HG02938 (cell line): ENCODE measurements around the gene SLCO4A1.
"Not testable (repeated sequence)": the region's sequence is repeated elsewhere in the genome, so short reads cannot be mapped to it uniquely, and the experiment has no call there.

ENCODE experiments used
- ATAC-seq: cut with Tn5 transposase; IDR thresholded peaks from one replicate; pipeline ENCODE4 v1.9.1; 2021; ENCODE audit warnings: mild to moderate bottlenecking, moderate library complexity; ENCODE audit not compliant: unreplicated experiment

The SLCO4A1 gene

DNA sequence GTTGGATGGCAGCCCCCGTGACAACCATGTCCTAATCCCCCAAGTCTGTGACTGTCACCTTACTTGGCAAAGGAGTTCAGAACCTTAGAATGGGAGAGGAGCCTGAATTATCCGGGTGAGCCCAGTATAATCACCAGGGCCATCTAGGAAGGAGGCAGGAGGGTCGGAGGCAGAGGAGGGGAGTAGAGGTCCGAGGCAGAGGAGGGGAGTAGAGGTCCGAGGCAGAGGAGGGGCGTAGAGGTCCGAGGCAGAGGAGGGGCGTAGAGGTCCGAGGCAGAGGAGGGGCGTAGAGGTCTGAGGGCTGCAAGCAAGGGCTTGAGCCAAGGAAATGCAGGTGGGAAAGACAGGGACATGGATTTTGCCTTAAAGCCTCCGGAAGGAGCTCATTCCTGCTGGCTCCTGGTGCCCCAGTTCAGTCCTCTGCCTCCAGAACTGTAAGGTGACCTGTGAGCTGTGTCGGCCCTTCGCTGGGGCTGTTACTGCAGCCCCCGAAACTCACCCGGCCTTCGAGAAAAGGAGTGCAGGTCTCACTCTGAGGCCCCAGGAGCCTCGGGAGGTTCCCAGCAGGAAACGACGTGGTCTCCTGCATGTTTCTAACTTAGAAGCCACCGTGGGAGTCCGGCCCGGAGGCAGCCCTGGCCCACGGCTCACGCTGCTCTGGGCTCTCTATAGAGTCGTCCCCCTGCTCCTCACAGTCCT lies 20.0 kb upstream of the SLCO4A1 start:
- ATAC-seq = no peak

DNA sequence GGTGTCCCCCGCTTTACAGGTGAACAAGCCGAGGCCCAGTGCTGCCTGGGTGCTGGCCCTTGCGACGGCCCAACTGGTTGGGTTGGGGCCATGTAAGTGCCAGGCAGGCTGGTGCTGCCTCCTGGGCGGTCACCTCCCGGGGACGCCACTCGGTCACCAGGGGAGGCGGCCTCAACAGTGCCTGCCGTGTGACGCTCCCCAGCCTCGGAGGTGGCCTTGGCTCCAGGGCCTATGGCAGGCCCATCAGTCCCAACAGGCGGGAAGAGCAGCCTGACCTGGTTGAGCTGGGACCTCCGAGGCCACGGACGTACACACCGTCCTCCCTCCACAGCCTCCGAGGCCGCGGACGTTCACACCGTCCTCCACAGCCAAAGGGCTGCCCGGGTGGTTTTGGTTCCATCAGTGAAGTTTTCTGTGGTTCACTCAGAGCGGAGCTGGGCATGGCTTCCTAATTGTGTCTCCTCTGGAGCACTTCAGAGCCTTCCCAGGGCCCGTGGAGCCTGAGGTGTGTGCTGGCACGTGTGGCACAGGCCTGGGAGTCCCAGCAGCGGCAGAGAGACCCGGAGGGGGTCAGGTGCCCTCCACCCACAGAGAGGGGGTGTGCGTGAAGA lies 19.3 kb upstream of the SLCO4A1 start:
- ATAC-seq = peak; percentile 3

DNA sequence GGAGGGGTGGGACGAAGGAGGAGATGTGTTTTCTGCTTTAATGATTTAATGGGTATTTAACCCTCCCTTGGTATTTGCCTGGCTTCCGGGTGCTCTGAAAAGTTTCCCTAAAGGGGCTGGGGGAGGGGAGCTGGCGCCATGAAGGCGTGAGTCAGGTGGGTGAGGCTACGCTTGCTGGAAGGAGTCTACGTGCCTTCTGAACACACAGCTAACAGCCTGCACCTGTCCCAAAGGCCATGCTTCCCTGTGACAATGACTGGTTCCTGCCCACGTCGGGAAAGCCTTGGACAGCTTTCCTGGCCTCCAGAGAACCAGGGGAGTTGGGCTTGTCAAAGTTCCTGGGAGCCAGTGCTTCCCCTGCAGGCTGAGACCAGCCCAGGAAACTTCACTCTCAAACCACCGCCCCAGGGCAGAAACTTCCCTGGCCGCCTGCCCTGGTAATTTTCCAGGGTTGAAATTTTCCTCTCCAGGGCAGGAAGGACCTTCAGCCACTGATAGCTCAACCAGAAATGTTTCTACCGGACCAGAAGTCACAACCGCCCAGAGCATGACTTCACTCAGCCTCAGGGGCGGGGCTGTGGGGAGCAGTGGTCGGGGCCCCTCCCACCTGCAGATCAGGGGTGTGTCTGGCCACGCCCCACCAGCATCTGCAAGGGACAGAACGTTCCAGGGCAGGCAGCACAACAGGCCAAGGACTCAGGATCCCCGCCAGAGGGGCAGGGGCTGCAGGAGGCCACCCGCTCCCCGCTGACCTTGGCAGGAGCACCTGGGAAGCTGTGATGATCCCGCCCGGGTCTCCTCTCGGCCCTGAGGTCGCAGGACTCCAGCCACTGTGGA lies 18.6 kb upstream of the SLCO4A1 start:
- ATAC-seq = peak; percentile 66

DNA sequence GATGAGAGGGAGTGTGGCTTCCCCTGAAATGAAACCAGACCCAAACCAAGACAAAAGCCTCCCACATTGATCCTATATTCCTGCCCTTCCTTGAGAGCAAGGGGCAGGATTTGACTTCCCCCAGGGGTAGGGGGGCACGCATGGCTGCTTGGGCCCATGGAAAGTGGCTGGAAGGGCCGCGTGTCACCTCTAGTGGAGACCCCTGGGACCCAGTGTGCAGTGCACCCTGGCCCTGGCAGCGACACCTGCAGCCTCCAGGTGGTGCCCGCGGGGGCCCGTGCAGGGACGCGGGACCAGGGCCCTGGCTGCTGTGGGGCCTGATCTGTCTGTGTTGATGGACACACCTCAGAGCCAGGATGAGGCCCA lies 18.0 kb upstream of the SLCO4A1 start:
- peak; percentile 36 for ATAC-seq

DNA sequence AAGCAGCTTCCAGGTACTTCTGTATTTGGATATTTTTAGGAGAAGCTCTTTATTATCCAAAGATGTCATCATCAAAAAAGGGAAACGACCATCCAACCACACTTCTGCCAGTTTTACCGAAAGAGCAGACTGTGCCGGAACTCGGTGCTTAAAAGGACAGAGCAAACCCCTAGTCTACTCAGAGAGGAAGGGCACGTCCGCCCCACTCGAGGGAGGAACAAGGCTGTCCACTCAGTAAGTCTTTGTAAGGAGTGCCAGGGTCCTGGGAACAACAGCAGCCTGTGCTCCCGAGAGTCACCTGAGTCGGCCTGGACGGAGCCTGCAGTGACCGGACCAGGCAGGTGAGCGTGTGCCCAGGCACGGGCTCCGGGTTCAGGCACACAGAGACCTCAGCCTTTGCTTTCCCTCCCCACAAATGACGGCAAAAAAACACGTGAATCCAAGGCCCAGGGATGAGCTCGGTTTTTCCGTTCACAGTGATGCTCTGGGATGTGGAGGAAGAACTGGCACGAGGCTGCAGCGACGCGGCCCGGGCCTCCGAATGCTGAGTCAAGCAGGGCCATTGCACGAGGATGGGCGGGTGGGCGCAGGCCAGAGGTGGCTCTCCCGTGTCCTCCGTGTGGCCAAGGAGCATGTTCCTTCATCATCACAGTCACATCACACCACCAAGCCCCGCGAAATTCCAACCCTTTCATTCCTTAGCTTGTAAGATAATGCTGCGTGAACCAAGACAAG lies 17.4 kb upstream of the SLCO4A1 start:
- no peak for ATAC-seq

DNA sequence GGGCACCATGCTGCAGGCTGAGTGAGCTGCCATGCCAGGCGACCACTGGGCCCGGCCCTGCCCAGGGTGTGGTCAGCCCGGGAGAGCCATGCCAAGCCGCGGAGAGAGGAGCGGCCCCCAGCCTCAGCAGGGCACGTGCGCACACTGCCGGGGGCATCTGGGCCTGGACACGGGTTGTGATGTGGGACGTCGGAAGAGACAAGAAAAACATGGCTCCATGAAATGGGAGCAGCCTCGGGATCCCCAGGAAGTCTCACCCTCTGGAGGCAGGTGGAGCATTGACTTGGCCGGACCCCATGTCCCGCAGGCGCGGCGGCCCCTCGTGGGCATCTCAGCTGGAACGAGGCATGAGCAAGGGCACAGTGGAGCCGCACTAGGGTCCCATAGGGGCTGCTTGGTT lies 16.8 kb upstream of the SLCO4A1 start:
- no peak for ATAC-seq

DNA sequence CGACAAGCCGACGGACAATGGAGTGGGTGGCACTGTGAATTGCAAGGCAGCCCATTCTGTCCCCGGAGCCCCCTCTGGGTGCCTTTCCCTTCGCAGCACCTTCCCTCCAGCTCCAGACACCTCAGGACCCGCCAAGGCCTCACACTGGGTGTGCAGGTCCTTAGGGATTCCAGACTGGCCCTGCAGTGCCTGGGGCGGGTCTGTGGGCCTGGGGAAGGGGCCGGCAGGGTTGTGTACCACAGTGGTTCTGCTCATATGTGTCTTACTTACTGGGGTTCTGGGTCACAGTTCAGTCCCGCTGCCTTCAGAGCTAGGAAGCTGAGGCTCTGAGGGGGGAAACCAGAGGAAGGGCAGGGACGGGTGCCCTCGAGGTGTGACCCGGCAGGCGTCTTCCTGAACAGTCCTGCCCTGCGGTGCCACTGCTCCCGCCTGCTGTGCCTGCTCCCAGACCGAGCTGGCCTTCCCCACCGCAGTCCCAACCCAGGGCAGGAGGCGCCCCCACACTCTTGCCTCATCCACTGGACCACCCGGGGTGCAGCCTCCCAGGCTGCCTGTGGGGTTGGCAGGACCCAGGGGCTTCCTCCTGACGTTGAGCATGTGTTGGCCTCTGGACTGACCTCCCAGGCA lies 16.3 kb upstream of the SLCO4A1 start:
- ATAC-seq = no peak

DNA sequence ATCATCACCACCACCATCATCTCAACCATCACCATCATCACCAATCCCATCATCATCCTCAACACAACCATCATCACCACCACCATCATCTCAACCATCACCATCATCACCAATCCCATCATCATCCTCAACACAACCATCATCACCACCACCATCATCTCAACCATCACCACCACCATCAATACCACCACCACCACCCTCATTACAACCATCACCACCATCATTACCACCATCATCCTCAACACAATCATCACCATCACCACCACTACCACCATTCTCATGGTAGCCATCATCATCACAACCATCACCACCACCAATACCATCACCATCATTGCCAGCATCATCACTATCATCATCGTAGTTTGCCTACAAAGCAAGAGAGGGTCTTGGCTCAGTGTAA lies 14.9 kb upstream of the SLCO4A1 start:
- not testable (repeated sequence) for ATAC-seq

DNA sequence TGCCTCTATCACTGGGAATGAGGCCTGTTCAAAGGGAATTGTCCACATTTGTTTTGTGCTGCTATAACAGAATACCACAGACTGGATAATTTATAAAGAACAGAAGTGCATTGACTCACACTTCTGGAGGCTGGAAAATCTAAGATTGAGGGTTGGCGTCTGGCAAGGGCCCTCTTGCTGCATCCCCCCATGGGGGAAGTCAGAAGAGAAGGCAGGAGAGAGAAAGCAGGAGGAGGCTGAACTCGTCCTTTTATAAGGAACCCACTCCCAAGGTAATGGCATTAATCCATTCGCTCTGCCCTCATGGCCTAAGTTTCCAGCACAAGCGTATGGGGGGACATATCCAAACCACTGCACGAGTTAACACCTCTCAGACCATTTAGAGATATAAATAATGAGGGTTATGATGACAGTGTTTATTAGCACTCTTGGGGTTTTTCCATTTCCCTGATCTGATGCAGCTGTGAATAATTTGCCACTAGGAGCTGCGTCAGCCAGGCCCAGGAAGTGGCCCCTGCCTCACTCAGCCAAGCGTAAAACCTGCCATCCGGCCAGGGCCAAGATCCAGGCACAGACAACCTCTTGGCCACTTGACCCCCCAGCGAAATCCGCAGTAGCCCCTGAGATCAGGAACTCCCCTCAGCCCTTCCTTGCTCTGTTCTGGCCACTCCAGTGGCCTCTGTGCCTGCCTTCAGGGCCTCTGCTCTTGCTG lies 14.2 kb upstream of the SLCO4A1 start:
- ATAC-seq = peak; percentile 37

DNA sequence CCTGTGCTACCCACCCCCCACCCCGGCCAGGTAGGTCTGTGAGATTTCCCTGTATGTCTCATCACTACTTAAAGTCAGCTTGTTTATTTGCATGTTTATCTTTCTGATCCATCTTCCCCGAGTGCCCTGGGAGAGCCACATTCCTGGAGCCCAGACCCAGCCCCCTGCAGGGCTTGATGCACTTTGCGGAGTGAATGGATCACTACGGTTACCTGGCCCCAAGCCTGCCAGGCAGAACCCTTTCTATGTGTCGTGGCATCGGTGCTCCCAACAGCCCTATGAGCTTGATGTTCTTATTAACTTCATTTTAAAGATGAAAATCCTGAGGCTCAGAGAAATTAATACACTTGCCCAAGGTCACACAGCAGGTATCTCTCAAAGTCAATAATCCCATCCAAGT lies 13.6 kb upstream of the SLCO4A1 start:
- ATAC-seq = no peak

DNA sequence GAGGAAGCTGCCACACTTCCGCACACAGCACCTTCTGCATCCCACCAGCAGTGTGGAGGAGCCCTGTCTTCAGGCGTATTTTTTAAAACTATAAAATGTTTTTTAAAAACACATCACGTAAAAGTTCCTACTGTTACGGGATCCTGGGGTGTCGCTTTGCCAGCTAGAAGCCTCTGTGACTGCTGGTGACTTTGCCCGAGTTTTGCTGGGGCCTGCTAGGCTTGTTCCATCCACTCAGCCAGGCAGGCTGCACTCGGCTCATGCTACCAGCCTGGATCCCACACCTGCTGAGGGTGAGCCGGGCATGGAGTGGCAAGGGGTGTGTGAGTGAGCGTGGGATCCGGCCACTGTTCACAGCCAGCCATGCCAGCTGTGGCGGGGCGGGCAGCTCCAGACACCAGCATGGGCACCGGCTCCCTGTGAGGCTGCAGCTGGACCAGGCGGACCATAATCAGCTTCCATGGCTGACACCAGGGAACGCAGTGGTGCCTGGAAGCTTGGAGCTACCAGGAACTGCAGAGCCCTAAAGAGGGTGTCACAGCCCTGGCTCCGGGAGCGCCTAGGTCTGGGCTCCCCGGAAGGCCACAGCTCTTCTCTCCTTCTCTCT lies 12.3 kb upstream of the SLCO4A1 start:
- ATAC-seq = no peak

DNA sequence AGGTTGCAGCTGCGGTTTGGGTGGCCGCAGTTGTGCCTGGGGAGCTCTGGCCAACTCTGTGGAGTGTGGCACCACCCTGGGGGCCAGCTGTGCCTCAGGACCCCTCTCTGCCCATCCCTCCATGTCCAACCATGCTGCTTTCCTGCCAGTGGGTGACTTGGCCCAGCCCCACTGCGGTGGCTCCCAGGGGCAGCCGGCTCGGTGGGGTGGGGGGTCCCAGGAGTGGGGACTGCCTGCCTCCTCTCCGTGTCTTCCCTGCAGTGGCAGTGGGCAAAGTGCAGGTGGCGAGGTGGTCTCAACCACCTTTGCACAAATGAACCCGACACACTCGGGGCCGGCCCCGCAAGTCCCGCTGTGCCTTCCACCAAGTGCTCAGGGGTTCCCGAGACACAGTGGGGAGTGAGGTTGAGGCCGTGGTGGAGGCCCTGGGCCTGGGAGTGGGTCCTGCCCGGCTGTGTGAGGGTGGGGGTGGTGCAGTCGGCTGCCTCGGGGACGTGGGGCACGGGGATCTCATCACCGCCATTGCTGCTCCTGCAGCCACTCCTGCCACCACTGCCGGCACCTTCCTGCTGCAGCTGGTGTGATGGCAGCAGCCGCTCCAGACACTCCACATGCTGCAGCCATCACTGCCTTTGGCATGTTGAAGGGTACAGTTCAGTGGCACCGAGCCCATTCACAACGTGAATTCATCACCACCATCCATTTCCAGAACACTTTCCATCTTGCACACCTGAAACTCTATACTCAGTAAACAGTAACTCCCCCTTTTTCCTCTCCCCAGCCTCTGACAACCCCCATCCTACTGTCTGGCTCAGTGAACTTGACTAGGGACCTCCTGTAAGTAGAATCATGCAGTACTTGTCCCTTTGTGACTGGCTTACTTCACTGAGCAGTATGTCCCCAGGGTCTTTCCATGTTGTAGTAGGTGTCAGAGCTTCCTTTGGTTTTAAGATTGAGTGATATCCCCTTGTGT lies 10.7 kb upstream of the SLCO4A1 start:
- ATAC-seq = no peak

DNA sequence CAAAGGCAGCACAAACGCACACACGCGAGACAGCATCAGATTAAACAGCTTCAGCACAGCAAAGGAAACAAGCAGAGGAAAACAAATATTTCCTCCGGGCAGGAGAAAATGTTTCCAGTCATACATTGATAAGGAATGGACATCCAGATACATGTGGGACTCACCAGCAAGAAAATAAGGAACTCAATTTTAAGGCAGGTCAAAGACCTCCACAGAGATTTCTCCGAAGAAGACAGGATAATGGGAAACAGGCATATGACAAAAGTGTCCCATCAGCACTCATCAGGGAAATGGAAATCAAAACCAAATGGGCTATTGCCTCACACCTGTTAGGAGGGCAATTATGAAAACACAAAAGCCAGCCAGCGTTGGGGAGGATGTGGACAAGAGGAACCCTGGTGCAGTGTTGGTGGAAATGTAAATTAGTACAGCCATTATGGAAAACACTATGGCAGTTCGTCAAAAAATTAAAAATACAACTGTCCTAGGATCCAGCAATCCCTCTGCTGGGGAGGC lies 9.7 kb upstream of the SLCO4A1 start:
- no peak for ATAC-seq

DNA sequence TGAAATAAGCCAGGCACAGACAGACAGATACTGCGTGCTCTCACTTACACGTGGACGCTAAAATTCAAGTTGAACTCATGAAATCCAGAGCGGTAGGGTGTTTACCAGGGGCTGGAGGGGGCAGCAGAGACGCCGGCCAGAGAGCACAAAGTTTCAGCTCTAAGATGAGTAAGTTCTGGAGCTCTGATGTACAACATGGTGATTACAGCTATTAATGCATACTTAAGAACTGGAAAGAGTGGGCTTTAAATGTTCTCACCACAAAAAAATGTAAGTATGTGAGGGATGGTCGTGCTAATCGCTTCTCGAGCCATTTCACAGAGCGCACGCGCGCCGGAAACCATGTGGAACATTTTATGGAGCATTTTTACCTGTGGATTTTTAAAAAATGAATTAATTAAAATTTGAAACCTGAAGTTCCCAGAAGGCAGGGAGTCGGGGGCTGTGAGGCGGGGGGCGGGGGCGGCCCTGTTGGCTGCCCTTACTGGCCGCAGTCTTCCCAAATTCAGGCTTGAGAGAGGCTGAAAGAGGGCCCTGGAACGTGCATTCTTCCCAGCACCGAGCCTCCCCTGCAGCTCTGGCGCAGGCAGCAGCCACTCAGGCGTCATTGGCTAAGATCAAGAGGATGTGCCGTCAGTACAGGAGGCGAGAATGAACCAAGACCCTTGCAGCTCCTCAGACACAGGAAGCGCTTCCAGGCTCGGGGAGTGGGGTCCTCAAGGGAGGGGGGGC lies 8.5 kb upstream of the SLCO4A1 start:
- no peak for ATAC-seq

DNA sequence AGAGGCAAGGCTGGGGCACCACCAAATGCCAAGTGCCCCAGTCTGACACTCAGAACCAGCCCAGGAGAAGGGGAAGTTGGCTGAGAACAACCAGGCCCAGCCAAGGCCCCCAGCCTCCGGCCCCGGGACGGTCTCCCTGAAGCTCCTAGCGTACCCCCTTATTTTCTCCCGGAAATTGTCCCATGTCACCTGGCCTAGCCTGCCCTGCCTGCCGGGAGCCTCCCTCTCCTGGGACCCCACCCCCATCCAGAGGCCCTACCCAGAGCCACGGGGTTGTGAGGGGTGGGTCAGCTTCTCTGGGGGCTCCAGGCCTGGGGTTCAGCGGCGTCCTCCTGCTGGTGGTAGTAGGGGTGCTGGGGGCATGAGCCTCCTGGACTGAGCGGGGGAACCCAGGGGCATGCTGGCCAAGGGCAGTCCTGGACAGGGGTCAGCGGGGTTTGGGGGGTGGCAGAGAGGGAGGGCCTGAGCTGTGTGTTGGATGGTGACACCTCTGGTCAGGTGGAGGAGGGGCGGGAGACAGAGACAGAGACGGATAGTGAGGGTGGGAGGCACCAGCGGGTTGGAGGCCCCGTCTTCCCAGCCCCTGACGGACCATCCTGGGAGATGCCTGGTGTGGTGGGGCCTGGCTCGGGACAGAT lies 7.9 kb upstream of the SLCO4A1 start:
- no peak for ATAC-seq

DNA sequence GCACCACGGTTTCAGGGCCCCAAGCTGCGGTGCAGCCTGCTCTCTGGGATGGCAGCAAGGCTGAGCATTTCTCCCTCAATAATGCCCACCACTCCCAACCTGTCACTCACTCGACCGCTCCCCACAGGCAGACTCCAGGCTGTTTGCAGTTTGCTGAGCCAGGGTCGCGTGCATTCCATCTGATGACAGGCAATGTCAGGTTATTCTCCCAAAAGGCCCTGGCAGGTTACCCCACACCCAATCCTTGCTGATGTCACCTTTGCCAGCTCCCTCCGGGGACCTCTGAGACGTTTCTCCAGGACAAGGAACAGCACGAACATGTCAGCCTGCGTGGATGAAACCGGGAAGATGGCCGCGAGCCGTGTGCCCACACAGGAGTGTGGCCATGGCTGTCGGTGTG lies 7.1 kb upstream of the SLCO4A1 start:
- ATAC-seq = no peak

DNA sequence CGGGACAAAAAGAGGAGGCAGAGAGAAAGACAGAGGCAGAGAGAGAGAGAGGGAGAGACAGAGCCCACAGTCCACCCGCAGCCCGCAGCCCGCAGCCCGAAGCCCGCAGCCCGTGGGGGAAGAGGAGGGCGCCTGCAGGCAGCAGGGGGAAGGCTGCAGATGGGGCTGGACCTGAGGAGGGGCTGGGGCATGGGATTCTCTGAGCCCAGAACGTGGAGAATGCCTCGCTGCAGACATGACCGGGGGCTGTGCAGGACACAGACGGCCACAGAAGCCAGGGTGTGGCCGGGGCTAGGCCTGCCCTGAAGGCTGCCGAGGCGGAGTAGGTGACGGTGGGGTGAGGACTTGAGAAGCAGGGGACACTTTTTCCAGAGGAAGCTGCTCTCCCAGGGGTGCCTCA lies 6.5 kb upstream of the SLCO4A1 start:
- ATAC-seq = no peak
